ENCODE results near the gene SENP5.

SENP5 gene

GRCh38 chr3:196916995-196917394 lies 49.3 kb downstream of the SENP5 start:
- Histone ChIP-seq H3K27me3 (replicated peaks; ENCODE audit: control insufficient read depth, insufficient read depth, low read length, poor library complexity, severe bottlenecking) (no peaks in the 10 kb centered on the region), H3K36me3 (ENCODE audit: control insufficient read depth, insufficient read depth, low read length) (peaks cover 16% of the 10 kb centered on the region), H3K4me1 (ENCODE audit: control insufficient read depth, insufficient read depth, low read length, poor library complexity, severe bottlenecking) (no peaks in the 10 kb centered on the region), H3K27ac (ENCODE audit: insufficient read depth, low read length, poor library complexity, severe bottlenecking) (no peak overlapping the region), H3K9me3 (ENCODE audit: control insufficient read depth, low read length) (no peaks in the 10 kb centered on the region), H3K4me3 (ENCODE audit: insufficient read depth, low read depth, low read length, poor library complexity, severe bottlenecking) (no peak overlapping the region)
- no peak for DNase-seq

- Histone ChIP-seq H3K36me3 (ENCODE audit: control insufficient read depth, insufficient read depth, low read length) (peaks cover 16% of the 10 kb centered on the region), H3K4me1 (ENCODE audit: control insufficient read depth, insufficient read depth, low read length, poor library complexity, severe bottlenecking) (no peaks in the 10 kb centered on the region), H3K27ac (ENCODE audit: insufficient read depth, low read length, poor library complexity, severe bottlenecking) (no peak overlapping the region), H3K27me3 (replicated peaks; ENCODE audit: control insufficient read depth, insufficient read depth, low read length, poor library complexity, severe bottlenecking) (no peaks in the 10 kb centered on the region), H3K9me3 (ENCODE audit: control insufficient read depth, low read length) (no peaks in the 10 kb centered on the region), H3K4me3 (ENCODE audit: insufficient read depth, low read depth, low read length, poor library complexity, severe bottlenecking) (no peak overlapping the region)
- no peak for DNase-seq
Observed at GRCh38 chr3:196918968-196919367, 51.2 kb downstream of the SENP5 start.

GRCh38 chr3:196920733-196921132 lies 53.0 kb downstream of the SENP5 start:
- Histone ChIP-seq H3K9me3 (ENCODE audit: control insufficient read depth, low read length) (no peaks in the 10 kb centered on the region), H3K4me3 (ENCODE audit: insufficient read depth, low read depth, low read length, poor library complexity, severe bottlenecking) (no peak overlapping the region), H3K27me3 (replicated peaks; ENCODE audit: control insufficient read depth, insufficient read depth, low read length, poor library complexity, severe bottlenecking) (no peaks in the 10 kb centered on the region), H3K36me3 (ENCODE audit: control insufficient read depth, insufficient read depth, low read length) (peaks cover 4% of the 10 kb centered on the region), H3K27ac (ENCODE audit: insufficient read depth, low read length, poor library complexity, severe bottlenecking) (no peak overlapping the region), H3K4me1 (ENCODE audit: control insufficient read depth, insufficient read depth, low read length, poor library complexity, severe bottlenecking) (no peaks in the 10 kb centered on the region)
- DNase-seq = no peak

GRCh38 chr3:196927571-196928453 lies 60.1 kb downstream of the SENP5 start:
- H3K27ac ChIP-seq (ENCODE audit: insufficient read depth, low read length, poor library complexity, severe bottlenecking) = no peak overlapping the region
- H3K4me3 ChIP-seq (ENCODE audit: insufficient read depth, low read depth, low read length, poor library complexity, severe bottlenecking) = no peak overlapping the region
- H3K27me3 ChIP-seq (replicated peaks; ENCODE audit: control insufficient read depth, insufficient read depth, low read length, poor library complexity, severe bottlenecking) = no peaks in the 10 kb centered on the region
- no peak for DNase-seq
- H3K36me3 ChIP-seq (ENCODE audit: control insufficient read depth, insufficient read depth, low read length) = peaks cover 45% of the 10 kb centered on the region
- no peaks in the 10 kb centered on the region for H3K4me1 ChIP-seq (ENCODE audit: control insufficient read depth, insufficient read depth, low read length, poor library complexity, severe bottlenecking)
- no peaks in the 10 kb centered on the region for H3K9me3 ChIP-seq (ENCODE audit: control insufficient read depth, low read length)

GRCh38 chr3:196931157-196931556 lies 63.4 kb downstream of the SENP5 start:
- no peak overlapping the region for H3K4me3 ChIP-seq (ENCODE audit: insufficient read depth, low read depth, low read length, poor library complexity, severe bottlenecking)
- no peaks in the 10 kb centered on the region for H3K4me1 ChIP-seq (ENCODE audit: control insufficient read depth, insufficient read depth, low read length, poor library complexity, severe bottlenecking)
- no peak for DNase-seq
- H3K27ac ChIP-seq (ENCODE audit: insufficient read depth, low read length, poor library complexity, severe bottlenecking) = no peak overlapping the region
- H3K9me3 ChIP-seq (ENCODE audit: control insufficient read depth, low read length) = no peaks in the 10 kb centered on the region
- H3K36me3 ChIP-seq (ENCODE audit: control insufficient read depth, insufficient read depth, low read length) = peaks cover 70% of the 10 kb centered on the region
- no peaks in the 10 kb centered on the region for H3K27me3 ChIP-seq (replicated peaks; ENCODE audit: control insufficient read depth, insufficient read depth, low read length, poor library complexity, severe bottlenecking)

- Histone ChIP-seq H3K27ac (ENCODE audit: insufficient read depth, low read length, poor library complexity, severe bottlenecking) (no peak overlapping the region), H3K36me3 (ENCODE audit: control insufficient read depth, insufficient read depth, low read length) (peaks cover 77% of the 10 kb centered on the region), H3K4me3 (ENCODE audit: insufficient read depth, low read depth, low read length, poor library complexity, severe bottlenecking) (no peak overlapping the region)
Observed at GRCh38 chr3:196931828-196932587, 64.3 kb downstream of the SENP5 start.

GRCh38 chr3:196932600-196932999 lies 64.9 kb downstream of the SENP5 start:
- H3K27me3 ChIP-seq (replicated peaks; ENCODE audit: control insufficient read depth, insufficient read depth, low read length, poor library complexity, severe bottlenecking) = no peaks in the 10 kb centered on the region
- no peaks in the 10 kb centered on the region for H3K9me3 ChIP-seq (ENCODE audit: control insufficient read depth, low read length)
- H3K4me1 ChIP-seq (ENCODE audit: control insufficient read depth, insufficient read depth, low read length, poor library complexity, severe bottlenecking) = no peaks in the 10 kb centered on the region
- H3K27ac ChIP-seq (ENCODE audit: insufficient read depth, low read length, poor library complexity, severe bottlenecking) = no peak overlapping the region
- DNase-seq = no peak
- peaks cover 77% of the 10 kb centered on the region for H3K36me3 ChIP-seq (ENCODE audit: control insufficient read depth, insufficient read depth, low read length)
- H3K4me3 ChIP-seq (ENCODE audit: insufficient read depth, low read depth, low read length, poor library complexity, severe bottlenecking) = no peak overlapping the region

More at GRCh38 chr3:196931828-196932587, 64.3 kb downstream of the SENP5 start:
- H3K9me3 ChIP-seq (ENCODE audit: control insufficient read depth, low read length) = no peaks in the 10 kb centered on the region
- no peak for DNase-seq
- no peaks in the 10 kb centered on the region for H3K4me1 ChIP-seq (ENCODE audit: control insufficient read depth, insufficient read depth, low read length, poor library complexity, severe bottlenecking)
- H3K27me3 ChIP-seq (replicated peaks; ENCODE audit: control insufficient read depth, insufficient read depth, low read length, poor library complexity, severe bottlenecking) = no peaks in the 10 kb centered on the region

GRCh38 chr3:196936288-196936687 lies 68.6 kb downstream of the SENP5 start:
- Histone ChIP-seq H3K4me1 (ENCODE audit: control insufficient read depth, insufficient read depth, low read length, poor library complexity, severe bottlenecking) (peaks cover 4% of the 10 kb centered on the region), H3K27me3 (replicated peaks; ENCODE audit: control insufficient read depth, insufficient read depth, low read length, poor library complexity, severe bottlenecking) (no peaks in the 10 kb centered on the region), H3K4me3 (ENCODE audit: insufficient read depth, low read depth, low read length, poor library complexity, severe bottlenecking) (no peak overlapping the region), H3K36me3 (ENCODE audit: control insufficient read depth, insufficient read depth, low read length) (peaks cover 67% of the 10 kb centered on the region), H3K27ac (ENCODE audit: insufficient read depth, low read length, poor library complexity, severe bottlenecking) (no peak overlapping the region), H3K9me3 (ENCODE audit: control insufficient read depth, low read length) (no peaks in the 10 kb centered on the region)
- DNase-seq = no peak

- Histone ChIP-seq H3K4me3 (ENCODE audit: insufficient read depth, low read depth, low read length, poor library complexity, severe bottlenecking) (no peak overlapping the region), H3K4me1 (ENCODE audit: control insufficient read depth, insufficient read depth, low read length, poor library complexity, severe bottlenecking) (peaks cover 6% of the 10 kb centered on the region), H3K36me3 (ENCODE audit: control insufficient read depth, insufficient read depth, low read length) (peaks cover 54% of the 10 kb centered on the region), H3K9me3 (ENCODE audit: control insufficient read depth, low read length) (no peaks in the 10 kb centered on the region), H3K27ac (ENCODE audit: insufficient read depth, low read length, poor library complexity, severe bottlenecking) (no peak overlapping the region), H3K27me3 (replicated peaks; ENCODE audit: control insufficient read depth, insufficient read depth, low read length, poor library complexity, severe bottlenecking) (no peaks in the 10 kb centered on the region)
- DNase-seq = no peak
Observed at GRCh38 chr3:196938124-196938523, 70.4 kb downstream of the SENP5 start.

GRCh38 chr3:196938576-196938975 lies 70.9 kb downstream of the SENP5 start:
- Histone ChIP-seq H3K36me3 (ENCODE audit: control insufficient read depth, insufficient read depth, low read length) (peaks cover 54% of the 10 kb centered on the region), H3K4me3 (ENCODE audit: insufficient read depth, low read depth, low read length, poor library complexity, severe bottlenecking) (no peak overlapping the region), H3K27ac (ENCODE audit: insufficient read depth, low read length, poor library complexity, severe bottlenecking) (no peak overlapping the region), H3K9me3 (ENCODE audit: control insufficient read depth, low read length) (no peaks in the 10 kb centered on the region), H3K27me3 (replicated peaks; ENCODE audit: control insufficient read depth, insufficient read depth, low read length, poor library complexity, severe bottlenecking) (no peaks in the 10 kb centered on the region), H3K4me1 (ENCODE audit: control insufficient read depth, insufficient read depth, low read length, poor library complexity, severe bottlenecking) (peaks cover 10% of the 10 kb centered on the region)
- no peak for DNase-seq
